Activated naive CD4-positive, alpha-beta T cell treated with anti-CD3 and anti-CD28 coated beads, Interleukin-2, amount 10 ng/mL, durations not matched to agents 7 days and 5 days (primary cell): ENCODE results near the gene PRRC2B.
A peak's percentile ranks its signal among the peaks of the same experiment; 100 is the strongest.
"Not testable (repeated sequence)": the region's sequence is repeated elsewhere in the genome, so short reads cannot be mapped to it uniquely, and the experiment has no call there.

Experiments
- CTCF ChIA-PET: fragments of 350-600 bp; sonication (Branson Sonifier 250); formaldehyde crosslinking; loops from one replicate; lab custom pipeline; 2021; ENCODE audit warnings: antibody characterized with exemption; lab: Charles Lee
- DNase-seq: peaks from one replicate; pipeline ENCODE4 v3.0.0-alpha.2; 2020
- H3K27ac Mint-ChIP-seq: one replicate; pipeline ENCODE4 v1.8.0; 2021; ENCODE audit warnings: mild to moderate bottlenecking, moderate library complexity, mixed read lengths
- H3K27me3 Mint-ChIP-seq: one replicate; pipeline ENCODE4 v1.8.0; 2021; ENCODE audit warnings: mild to moderate bottlenecking, mixed read lengths
- H3K36me3 Mint-ChIP-seq: one replicate; pipeline ENCODE4 v1.8.0; 2021; ENCODE audit warnings: mixed read lengths
- H3K4me1 Mint-ChIP-seq: one replicate; pipeline ENCODE4 v1.8.0; 2021; ENCODE audit warnings: mixed read lengths
- H3K4me3 Mint-ChIP-seq: one replicate; pipeline ENCODE4 v1.8.0; 2021; ENCODE audit warnings: mild to moderate bottlenecking, moderate library complexity, mixed read lengths
- H3K9me3 Mint-ChIP-seq: one replicate; pipeline ENCODE4 v1.8.0; 2021; ENCODE audit warnings: mixed read lengths

PRRC2B gene

GRCh38 chr9:131396099-131396479, 2.2 kb downstream of the PRRC2B start:
- peaks cover 71% of the 10 kb centered on the region for H3K4me1 Mint-ChIP-seq
- CTCF ChIA-PET, result interaction anchor here (1.6 to 2.7 kb wide), 2 partner anchors 9 to 11 kb away, joined by 4 to 13 read pairs; no protein-coding TSS in a partner anchor
- peaks cover 27% of the 10 kb centered on the region for H3K36me3 Mint-ChIP-seq
- H3K27me3 Mint-ChIP-seq, result peaks cover 11% of the 10 kb centered on the region
- H3K4me3 Mint-ChIP-seq, result peak overlapping the region; percentile 86
- H3K9me3 Mint-ChIP-seq, DNase-seq: not testable (repeated sequence)
- H3K27ac Mint-ChIP-seq, result peak overlapping the region; percentile 99

GRCh38 chr9:131396626-131397025, 2.7 kb downstream of the PRRC2B start:
- CTCF ChIA-PET, result interaction anchor here (1.6 to 2.7 kb wide), 2 partner anchors 9 to 11 kb away, joined by 4 to 13 read pairs; no protein-coding TSS in a partner anchor
- Mint-ChIP-seq H3K27me3 (peaks cover 5% of the 10 kb centered on the region), H3K4me3 (peak overlapping the region; percentile 86), H3K4me1 (peaks cover 73% of the 10 kb centered on the region), H3K36me3 (peaks cover 29% of the 10 kb centered on the region), H3K9me3 (no peaks in the 10 kb centered on the region), H3K27ac (peak overlapping the region; percentile 99)
- no peak for DNase-seq

DNA sequence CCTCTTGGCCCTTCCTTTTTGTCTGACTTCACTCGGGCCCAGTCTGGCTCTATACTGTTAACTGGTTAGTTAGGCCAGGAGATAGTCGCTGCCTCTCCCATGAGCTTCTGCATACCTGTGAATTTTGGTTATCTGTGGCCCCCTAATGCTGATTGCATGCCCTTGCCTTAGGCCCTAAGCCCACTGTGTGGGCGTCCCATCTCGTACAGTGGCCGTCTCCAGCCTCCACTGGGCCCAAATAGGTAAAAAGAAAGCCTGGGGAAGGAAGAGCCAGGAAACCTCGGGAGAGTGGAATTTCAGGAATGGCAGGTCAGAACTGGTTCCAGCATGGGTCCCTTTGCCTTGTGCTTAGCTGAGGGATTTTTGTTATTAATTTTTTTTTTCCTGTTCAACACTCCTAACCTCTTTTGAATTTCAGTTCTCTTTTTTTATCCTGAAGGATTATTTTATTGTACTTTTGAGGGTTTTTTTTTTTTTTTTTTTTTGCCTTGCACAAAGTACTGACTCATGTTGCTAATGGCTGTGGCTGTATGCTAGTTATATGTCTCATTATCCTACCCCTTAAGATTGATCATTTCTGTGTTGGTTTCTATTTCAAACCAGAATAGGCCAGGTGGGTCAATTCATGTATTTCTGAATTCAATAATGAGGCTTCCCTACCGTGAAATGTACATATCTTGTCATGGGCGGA, 3.4 kb downstream of the PRRC2B start:
- Mint-ChIP-seq H3K4me3 (peak overlapping the region; percentile 86), H3K9me3 (no peaks in the 10 kb centered on the region), H3K36me3 (peaks cover 32% of the 10 kb centered on the region), H3K27me3 (no peaks in the 10 kb centered on the region), H3K4me1 (peaks cover 80% of the 10 kb centered on the region), H3K27ac (peak overlapping the region; percentile 99)
- CTCF ChIA-PET, result interaction anchor here (1.6 to 2.7 kb wide), 2 partner anchors 8 to 10 kb away, joined by 4 to 13 read pairs; no protein-coding TSS in a partner anchor
- no peak for DNase-seq

- H3K27ac Mint-ChIP-seq, result peak overlapping the region; percentile 99
- H3K36me3 Mint-ChIP-seq, result peaks cover 40% of the 10 kb centered on the region
- H3K9me3 Mint-ChIP-seq, result no peaks in the 10 kb centered on the region
- no peaks in the 10 kb centered on the region for H3K27me3 Mint-ChIP-seq
- DNase-seq, result peak; percentile 85
- H3K4me3 Mint-ChIP-seq, result peak overlapping the region; percentile 86
- CTCF ChIA-PET, result interaction anchor here (1.1 to 2.7 kb wide), 2 partner anchors 9 to 25 kb away, joined by 4 to 13 read pairs; no protein-coding TSS in a partner anchor
- H3K4me1 Mint-ChIP-seq, result peaks cover 80% of the 10 kb centered on the region
Observed at GRCh38 chr9:131398204-131398603, 4.3 kb downstream of the PRRC2B start.

DNA sequence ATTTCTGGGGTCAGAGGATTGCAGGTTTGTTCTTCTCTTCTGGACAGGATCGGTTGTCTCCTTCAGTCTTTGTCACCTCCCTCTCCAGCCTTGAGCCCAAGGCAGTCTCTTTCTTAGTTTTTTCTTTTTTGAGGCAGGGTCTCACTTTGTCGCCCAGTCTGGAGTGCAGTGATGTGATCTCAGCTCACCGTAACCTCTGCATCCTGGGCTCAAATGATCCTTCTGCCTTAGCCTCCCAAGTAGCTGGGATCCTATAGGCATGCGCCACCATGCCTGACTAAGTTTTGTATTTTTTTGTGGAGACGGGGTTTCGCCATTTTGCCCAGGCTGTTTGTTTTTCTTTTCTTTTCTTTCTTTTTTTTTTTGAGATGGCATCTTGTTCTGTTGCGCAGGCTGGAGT, 6.1 kb downstream of the PRRC2B start:
- peaks cover 92% of the 10 kb centered on the region for H3K4me1 Mint-ChIP-seq
- DNase-seq, result no peak
- H3K9me3 Mint-ChIP-seq, result no peaks in the 10 kb centered on the region
- peaks cover 48% of the 10 kb centered on the region for H3K36me3 Mint-ChIP-seq
- peak overlapping the region; percentile 58 for H3K27ac Mint-ChIP-seq
- H3K27me3 Mint-ChIP-seq, result no peaks in the 10 kb centered on the region
- CTCF ChIA-PET, result no interaction called here
- peak overlapping the region; percentile 14 for H3K4me3 Mint-ChIP-seq

- Mint-ChIP-seq H3K4me3 (no peak overlapping the region), H3K36me3 (peaks cover 44% of the 10 kb centered on the region), H3K27me3 (no peaks in the 10 kb centered on the region), H3K9me3 (no peaks in the 10 kb centered on the region), H3K4me1 (peaks cover 92% of the 10 kb centered on the region), H3K27ac (peak overlapping the region; percentile 20)
- no peak for DNase-seq
- CTCF ChIA-PET, result no interaction called here
Observed at GRCh38 chr9:131400627-131401026, 6.7 kb downstream of the PRRC2B start.

DNA sequence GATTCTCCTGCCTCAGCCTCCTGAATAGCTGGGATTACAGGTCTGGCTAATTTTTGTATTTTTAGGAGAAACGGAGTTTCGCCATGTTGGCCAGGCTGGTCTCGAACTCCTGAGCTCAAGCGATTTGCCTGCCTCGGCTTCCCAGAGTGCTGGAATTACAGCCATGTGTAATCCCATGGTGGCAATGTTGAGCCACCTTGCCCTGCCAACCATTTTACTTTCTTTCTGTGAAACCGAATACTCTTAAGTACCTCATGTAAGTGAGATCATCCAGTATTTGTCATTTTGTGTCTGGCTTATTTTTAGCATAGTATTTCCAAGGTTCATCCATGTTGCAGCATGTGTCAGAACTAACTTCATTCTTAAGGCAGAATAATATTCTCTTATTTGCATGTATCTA, 8.2 kb downstream of the PRRC2B start:
- Mint-ChIP-seq H3K4me1 (peaks cover 94% of the 10 kb centered on the region), H3K36me3 (peaks cover 34% of the 10 kb centered on the region)

DNA sequence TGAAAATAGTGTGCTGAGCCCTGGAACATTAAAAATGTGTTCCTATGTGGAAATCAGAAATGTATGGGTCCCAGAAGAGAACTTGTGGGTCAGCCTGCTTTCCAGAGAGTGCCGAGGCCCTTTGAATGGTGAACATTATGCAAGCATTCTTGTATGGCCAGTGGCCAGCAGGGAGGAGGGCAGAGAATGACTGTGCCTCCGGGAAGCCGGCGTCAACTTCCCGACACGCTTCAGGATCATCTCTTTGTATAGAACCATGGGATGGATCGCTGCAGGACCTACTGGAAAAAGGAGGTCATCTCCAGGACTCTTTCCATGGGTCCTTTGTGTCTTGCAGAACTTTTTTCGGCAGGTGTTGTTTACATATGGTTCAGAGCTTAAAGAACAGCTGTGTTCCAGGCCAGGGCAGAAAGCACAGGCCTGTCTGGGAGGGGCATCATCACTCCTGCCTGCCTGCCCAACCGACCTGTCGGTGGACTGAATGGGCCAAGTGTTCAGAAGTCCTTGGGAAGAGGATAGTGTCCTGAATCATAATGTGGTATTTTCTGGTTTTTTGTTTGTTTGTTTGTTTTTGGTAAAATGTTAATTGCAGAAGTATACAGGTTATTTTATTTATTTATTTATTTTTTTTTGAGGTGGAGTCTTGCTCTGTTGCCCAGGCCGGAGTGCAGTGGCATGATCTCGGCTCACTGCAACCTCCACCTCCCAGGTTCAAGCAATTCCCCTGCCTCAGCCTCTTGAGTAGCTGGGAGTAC, 9.0 kb downstream of the PRRC2B start:
- Mint-ChIP-seq H3K4me3 (no peak overlapping the region), H3K27me3 (no peaks in the 10 kb centered on the region), H3K9me3 (no peaks in the 10 kb centered on the region), H3K27ac (peak overlapping the region; percentile 35), H3K36me3 (peaks cover 32% of the 10 kb centered on the region), H3K4me1 (peaks cover 94% of the 10 kb centered on the region)
- CTCF ChIA-PET, result interaction anchor here (1.0 kb wide), 1 partner anchor 28 kb away, joined by 3 read pairs; no protein-coding TSS in a partner anchor
- DNase-seq, result no peak

More for the DNA sequence above, 8.2 kb downstream of the PRRC2B start:
- Mint-ChIP-seq H3K27ac (no peak overlapping the region), H3K9me3 (no peaks in the 10 kb centered on the region), H3K4me3 (no peak overlapping the region), H3K27me3 (no peaks in the 10 kb centered on the region)
- CTCF ChIA-PET, result interaction anchor here (1.0 kb wide), 2 partner anchors 10 to 27 kb away, joined by 3 to 5 read pairs; no protein-coding TSS in a partner anchor
- DNase-seq, result no peak

GRCh38 chr9:131403493-131403773, 9.5 kb downstream of the PRRC2B start:
- H3K4me3 Mint-ChIP-seq, result no peak overlapping the region
- H3K9me3 Mint-ChIP-seq, result no peaks in the 10 kb centered on the region
- no peaks in the 10 kb centered on the region for H3K27me3 Mint-ChIP-seq
- CTCF ChIA-PET, result no interaction called here
- peaks cover 33% of the 10 kb centered on the region for H3K36me3 Mint-ChIP-seq
- H3K27ac Mint-ChIP-seq, result no peak overlapping the region
- DNase-seq, result no peak
- peaks cover 94% of the 10 kb centered on the region for H3K4me1 Mint-ChIP-seq

DNA sequence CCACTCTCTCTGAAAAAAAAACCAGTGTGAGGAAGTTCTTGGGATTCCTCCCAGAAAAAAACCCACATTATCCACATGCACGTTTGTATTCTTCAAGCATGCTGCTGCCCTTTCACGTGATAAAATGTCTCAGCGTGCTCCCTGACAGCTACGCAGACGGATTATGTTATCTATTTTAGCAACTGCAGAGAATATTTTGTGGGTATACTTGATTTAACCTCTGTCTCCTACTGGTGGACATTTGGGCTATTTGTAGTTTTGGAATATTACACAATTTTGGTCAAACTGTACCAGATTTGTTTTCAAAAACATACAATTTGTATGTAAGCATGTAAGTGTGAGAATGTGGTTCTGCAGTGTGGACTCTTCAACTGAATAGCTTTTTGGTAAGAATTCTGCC, 10.7 kb downstream of the PRRC2B start:
- Mint-ChIP-seq H3K27ac (peak overlapping the region; percentile 89), H3K36me3 (peaks cover 33% of the 10 kb centered on the region), H3K4me3 (peak overlapping the region; percentile 63), H3K27me3 (no peaks in the 10 kb centered on the region), H3K9me3 (no peaks in the 10 kb centered on the region), H3K4me1 (peaks cover 94% of the 10 kb centered on the region)
- DNase-seq, result no peak
- CTCF ChIA-PET, result interaction anchor here (0.9 to 4.4 kb wide), 5 partner anchors 8 to 181 kb away, joined by 3 to 24 read pairs (median 5); no protein-coding TSS in a partner anchor

DNA sequence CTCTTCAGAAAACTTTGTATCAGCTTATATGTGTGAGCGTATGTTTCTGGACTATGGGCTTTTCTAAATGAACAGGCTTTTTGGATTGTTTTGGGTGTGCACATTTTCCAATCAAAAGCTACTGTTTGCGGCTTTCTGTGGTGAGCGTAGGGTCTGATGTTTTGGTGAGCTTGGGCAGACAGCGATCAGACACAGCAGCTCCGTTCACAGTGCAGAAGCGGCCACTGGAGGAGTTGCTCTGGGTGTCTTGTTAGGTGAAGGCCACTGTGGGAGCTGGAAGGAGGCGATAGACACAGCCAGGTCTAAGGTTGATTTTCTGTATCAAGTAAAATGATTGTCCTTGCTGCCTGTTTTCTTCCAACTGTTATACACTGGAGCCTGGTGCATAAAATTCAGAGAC, 11.1 kb downstream of the PRRC2B start:
- H3K27ac Mint-ChIP-seq, result peak overlapping the region; percentile 89
- H3K4me1 Mint-ChIP-seq, result peaks cover 94% of the 10 kb centered on the region
- H3K4me3 Mint-ChIP-seq, result peak overlapping the region; percentile 63
- CTCF ChIA-PET, result interaction anchor here (0.9 to 4.4 kb wide), 5 partner anchors 8 to 180 kb away, joined by 3 to 24 read pairs (median 5); no protein-coding TSS in a partner anchor
- no peak for DNase-seq
- H3K27me3 Mint-ChIP-seq, result no peaks in the 10 kb centered on the region
- no peaks in the 10 kb centered on the region for H3K9me3 Mint-ChIP-seq
- peaks cover 34% of the 10 kb centered on the region for H3K36me3 Mint-ChIP-seq

GRCh38 chr9:131405428-131405827, 11.5 kb downstream of the PRRC2B start:
- H3K27ac Mint-ChIP-seq, result peak overlapping the region; percentile 89
- DNase-seq, result no peak
- H3K9me3 Mint-ChIP-seq, result no peaks in the 10 kb centered on the region
- peaks cover 35% of the 10 kb centered on the region for H3K36me3 Mint-ChIP-seq
- H3K4me1 Mint-ChIP-seq, result peaks cover 94% of the 10 kb centered on the region
- peak overlapping the region; percentile 63 for H3K4me3 Mint-ChIP-seq
- H3K27me3 Mint-ChIP-seq, result no peaks in the 10 kb centered on the region
- CTCF ChIA-PET, result interaction anchor here (0.9 to 4.4 kb wide), 5 partner anchors 9 to 180 kb away, joined by 3 to 24 read pairs (median 5); no protein-coding TSS in a partner anchor

DNA sequence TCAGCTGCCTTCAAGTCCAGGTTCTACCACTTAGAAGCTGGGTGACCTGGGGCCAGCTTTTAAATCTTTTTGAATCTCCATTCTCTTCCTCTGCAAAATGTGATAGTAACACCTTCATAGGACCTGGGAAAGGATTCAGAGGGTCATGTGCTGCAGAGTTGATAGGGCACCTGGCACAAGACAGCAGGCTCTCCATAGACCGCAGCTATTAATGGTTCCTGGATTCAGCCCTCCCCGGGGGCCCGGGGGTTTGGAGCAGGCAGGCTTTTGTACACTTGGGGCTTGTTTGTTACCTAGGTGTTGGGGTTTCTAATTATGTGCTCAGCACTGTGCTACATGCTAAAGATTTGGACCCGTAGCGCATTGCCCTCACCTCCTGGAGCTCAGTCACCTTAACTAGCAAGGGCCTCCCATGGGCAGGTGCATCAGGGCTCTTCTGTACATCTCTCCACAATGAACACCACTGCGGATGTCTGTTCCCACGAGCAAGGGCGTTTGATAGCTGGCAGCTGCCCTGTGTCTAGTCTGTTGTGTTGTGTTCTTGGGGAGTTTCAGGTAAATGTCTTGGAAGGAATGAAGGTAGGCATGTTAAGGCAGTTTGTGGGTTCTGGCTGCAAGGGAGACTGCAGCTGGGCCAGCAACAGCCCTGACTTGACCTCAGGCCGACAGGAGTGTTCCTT, 12.1 kb downstream of the PRRC2B start:
- peak; percentile 55 for DNase-seq
- Mint-ChIP-seq H3K27me3 (no peaks in the 10 kb centered on the region), H3K4me1 (peaks cover 94% of the 10 kb centered on the region), H3K4me3 (peak overlapping the region; percentile 63), H3K27ac (peak overlapping the region; percentile 89), H3K9me3 (no peaks in the 10 kb centered on the region), H3K36me3 (peaks cover 37% of the 10 kb centered on the region)
- CTCF ChIA-PET, result interaction anchor here (0.8 to 4.4 kb wide), 8 partner anchors 9 to 72 kb away, joined by 3 to 24 read pairs (median 4); no protein-coding TSS in a partner anchor
